LNCaP clone FGC (cell line): ENCODE data around the gene IFITM10.
A peak's percentile ranks its signal among the peaks of the same experiment; 100 is the strongest.

Experiments used
- DNase-seq: peaks from one replicate; pipeline ENCODE4 v3.0.0-alpha.2; 2011; ENCODE audit warnings: low read depth
- H3K4me3 ChIP-seq: 2 replicates; pipeline ENCODE4 v1.5.1; 2011; ENCODE audit warnings: mild to moderate bottlenecking, low read depth, low read length, control low read depth
- TF ChIP-seq, protein P1 (sequence below): IDR thresholded peaks from 2 replicates; pipeline ENCODE4 v1.5.1; 2012; ENCODE audit warnings: mild to moderate bottlenecking; ENCODE audit not compliant: control insufficient read depth, insufficient read depth; ENCODE audit errors: extremely low read depth

The IFITM10 gene

DNA sequence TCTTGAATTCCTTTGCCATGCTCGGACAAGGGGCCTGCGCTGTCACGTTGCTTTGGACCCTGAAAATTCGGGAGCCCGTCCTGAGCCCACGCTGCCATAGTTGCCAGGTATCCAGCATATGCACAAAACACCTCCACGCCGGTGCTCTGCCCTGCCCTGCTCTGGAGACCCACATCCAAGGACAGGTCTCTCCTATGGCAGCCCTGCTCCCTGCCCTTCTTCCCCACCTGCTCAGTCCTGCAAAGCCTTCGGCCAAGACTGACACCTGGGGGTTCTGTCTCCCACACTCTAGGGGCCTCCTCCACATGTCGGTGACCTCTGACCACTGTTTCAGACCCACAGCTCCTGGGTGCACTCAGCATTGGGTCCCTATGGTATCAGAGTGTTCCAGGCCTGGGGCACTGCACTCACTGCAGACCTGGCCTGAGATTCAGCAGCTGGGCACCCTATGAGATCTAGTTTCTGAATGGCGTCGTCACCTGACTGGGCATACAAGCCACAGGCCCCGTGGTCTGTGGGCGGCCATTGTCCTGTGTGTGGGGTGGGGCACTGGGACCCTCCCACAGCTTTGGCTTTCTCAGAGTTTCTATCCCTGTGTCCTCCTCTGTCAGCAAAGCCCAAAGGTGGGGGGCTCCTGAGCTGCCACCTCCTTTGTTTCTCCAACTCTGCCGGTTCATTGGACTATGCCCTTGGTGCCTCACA, 55.4 kb downstream of the IFITM10 start:
- no peak overlapping the region for H3K4me3 ChIP-seq
- TF ChIP-seq, protein P1, sequence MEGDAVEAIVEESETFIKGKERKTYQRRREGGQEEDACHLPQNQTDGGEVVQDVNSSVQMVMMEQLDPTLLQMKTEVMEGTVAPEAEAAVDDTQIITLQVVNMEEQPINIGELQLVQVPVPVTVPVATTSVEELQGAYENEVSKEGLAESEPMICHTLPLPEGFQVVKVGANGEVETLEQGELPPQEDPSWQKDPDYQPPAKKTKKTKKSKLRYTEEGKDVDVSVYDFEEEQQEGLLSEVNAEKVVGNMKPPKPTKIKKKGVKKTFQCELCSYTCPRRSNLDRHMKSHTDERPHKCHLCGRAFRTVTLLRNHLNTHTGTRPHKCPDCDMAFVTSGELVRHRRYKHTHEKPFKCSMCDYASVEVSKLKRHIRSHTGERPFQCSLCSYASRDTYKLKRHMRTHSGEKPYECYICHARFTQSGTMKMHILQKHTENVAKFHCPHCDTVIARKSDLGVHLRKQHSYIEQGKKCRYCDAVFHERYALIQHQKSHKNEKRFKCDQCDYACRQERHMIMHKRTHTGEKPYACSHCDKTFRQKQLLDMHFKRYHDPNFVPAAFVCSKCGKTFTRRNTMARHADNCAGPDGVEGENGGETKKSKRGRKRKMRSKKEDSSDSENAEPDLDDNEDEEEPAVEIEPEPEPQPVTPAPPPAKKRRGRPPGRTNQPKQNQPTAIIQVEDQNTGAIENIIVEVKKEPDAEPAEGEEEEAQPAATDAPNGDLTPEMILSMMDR: no peak
- no peak for DNase-seq

- no peak for DNase-seq
- H3K4me3 ChIP-seq: no peak overlapping the region; the same call in 1 of the 2 replicates
These were observed 56.1 kb downstream of the IFITM10 start for GRCh38 chr11:1694064-1694845.

DNA sequence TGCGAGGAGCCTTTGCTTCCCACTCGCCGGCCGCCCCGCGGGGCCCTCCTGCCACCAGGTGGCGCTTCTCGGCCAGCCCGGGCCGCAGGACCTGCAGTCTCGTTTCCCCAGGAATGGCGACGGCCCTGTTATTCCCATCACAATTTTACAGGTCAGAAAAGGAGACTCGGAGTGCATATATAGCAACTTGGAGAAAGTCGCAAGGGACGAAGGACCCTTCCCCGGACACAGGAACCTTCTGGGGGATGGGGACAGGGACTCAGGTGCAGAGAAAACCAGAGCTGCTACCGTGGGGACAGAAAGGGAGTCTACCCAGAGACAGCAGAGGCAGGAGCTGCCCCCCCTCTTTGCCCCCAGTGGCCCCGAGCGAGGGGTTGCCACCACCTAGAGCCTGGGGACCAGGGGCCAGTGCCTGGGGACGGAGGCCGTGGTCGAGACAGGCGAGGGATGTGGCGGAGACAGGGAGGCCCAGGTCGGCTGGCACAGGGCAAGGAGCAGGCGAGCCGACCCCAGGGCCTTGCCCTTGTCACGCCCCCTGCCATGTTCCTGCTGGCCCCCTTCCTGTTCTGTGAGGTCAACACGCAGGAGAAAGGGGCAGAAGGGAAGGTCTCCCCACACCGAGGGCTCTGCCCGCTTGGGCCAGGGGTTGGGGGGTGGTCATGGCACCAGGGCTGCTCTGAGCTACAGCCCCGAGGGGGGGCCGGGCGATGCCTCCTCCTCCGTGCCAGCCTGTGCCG, 56.9 kb downstream of the IFITM10 start:
- no peak for DNase-seq
- peak overlapping the region; percentile 44 for H3K4me3 ChIP-seq
- TF ChIP-seq, protein P1: peak; percentile 89

More at GRCh38 chr11:1694064-1694845, 56.1 kb downstream of the IFITM10 start:
- TF ChIP-seq, protein P1: peak; percentile 97

DNA sequence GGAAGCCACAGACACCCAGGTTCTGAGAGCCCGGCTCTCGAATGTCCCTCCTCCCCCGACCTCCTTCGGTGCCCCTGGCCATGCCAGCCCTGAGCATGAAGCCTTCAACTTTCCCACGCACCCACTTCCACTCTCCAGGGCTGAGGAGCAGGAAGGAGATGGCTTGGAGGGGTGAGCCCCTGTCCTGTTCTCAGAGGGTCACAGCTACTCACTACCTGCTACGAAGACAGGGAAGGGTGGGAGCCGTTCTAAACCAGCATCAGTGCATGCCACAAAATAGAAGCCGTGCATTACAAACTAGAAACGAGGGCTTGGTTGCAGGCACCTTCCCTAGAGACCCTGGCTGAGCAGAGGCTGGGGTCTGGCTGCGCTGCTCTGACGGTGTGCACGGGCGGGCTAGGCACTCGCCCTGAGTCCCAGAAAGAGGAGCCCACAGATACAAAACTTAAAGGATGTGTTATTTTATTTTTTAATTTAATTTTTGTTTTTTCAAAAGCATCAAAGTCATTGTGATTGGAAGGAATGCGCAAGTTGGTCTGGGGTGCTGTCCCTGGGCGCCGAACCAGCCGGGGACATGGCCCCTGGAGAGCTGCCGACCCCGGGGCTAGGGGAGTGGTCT, 57.6 kb downstream of the IFITM10 start:
- no peak overlapping the region for H3K4me3 ChIP-seq
- DNase-seq: no peak
- TF ChIP-seq, protein P1: no peak

- no peak overlapping the region for H3K4me3 ChIP-seq
- TF ChIP-seq, protein P1: no peak
- DNase-seq: no peak
These were observed 58.3 kb downstream of the IFITM10 start for GRCh38 chr11:1691878-1692707.
